GM12873 (cell line): ENCODE measurements around the gene CYB5D1.

Source experiments
- CTCF ChIP-seq: IDR thresholded peaks from 2 replicates; pipeline ENCODE4 v1.5.1; 2012; ENCODE audit warnings: low read depth, mild to moderate bottlenecking, moderate library complexity, low read length, control low read depth; ENCODE audit not compliant: insufficient read depth; ENCODE audit errors: missing control alignments

CYB5D1 gene

GRCh38 chr17:7889166-7889955 lies 31.6 kb downstream of the CYB5D1 start:
- peak; percentile 18 for TF ChIP-seq CTCF

GRCh38 chr17:7893187-7893880 lies 35.5 kb downstream of the CYB5D1 start:
- no peak for TF ChIP-seq CTCF

- TF ChIP-seq CTCF, result no peak
Observed at GRCh38 chr17:7894226-7894625, 36.4 kb downstream of the CYB5D1 start.

GRCh38 chr17:7894866-7895265 lies 37.1 kb downstream of the CYB5D1 start:
- TF ChIP-seq CTCF, result no peak

GRCh38 chr17:7897090-7897489 lies 39.3 kb downstream of the CYB5D1 start:
- no peak for TF ChIP-seq CTCF

- TF ChIP-seq CTCF, result peak; percentile 25
Observed at GRCh38 chr17:7897773-7898172, 40.0 kb downstream of the CYB5D1 start.
